Nucleus accumbens (tissue), 56 donors: ENCODE results near the gene SOX3.

Experiments used
- DNase-seq, 56 donors: peaks; one replicate each; lab custom pipeline; 2025; lab: John Stamatoyannopoulos, UW

SOX3 gene

DNA sequence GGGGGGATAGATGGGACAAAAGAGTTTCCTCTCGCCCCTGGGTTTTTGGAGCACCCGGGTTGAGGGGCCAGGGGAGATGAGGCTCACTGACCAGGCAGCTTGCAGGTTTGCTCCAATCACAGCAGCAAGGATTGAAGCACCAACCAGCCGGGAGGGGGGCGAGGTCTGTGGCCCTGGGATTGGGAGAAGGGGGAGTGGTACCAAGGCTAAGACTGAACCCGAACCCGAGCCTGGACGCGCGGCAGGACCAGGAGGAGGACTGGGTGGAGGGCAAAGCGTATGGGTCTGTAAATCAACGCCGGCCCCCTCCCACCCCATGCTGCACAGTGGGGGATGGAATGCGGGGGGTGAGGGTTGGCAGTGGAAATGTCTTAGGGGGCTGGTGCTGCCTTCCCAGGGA lies 3.5 kb downstream of the SOX3 start:
- no peak for DNase-seq

DNA sequence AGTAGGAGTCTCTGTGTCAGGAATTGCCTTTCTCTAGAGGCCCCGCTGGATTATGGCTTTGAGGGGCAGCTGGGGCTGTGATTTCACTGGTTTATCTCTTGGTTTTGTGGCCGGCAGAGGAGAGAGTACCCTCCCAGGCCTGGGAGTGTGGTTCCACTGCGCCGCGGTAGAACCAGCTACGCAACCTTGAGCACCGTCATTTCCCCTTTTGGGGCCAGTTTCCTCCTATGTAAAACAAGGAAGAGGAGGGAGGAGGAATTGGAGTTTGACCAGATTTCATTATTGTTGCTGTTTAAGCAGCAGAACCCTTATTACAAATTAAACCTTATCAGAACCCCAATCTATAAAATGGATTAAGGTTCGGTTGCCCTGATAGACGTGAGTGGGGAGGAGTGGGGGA lies 4.4 kb downstream of the SOX3 start:
- no peak for DNase-seq

DNA sequence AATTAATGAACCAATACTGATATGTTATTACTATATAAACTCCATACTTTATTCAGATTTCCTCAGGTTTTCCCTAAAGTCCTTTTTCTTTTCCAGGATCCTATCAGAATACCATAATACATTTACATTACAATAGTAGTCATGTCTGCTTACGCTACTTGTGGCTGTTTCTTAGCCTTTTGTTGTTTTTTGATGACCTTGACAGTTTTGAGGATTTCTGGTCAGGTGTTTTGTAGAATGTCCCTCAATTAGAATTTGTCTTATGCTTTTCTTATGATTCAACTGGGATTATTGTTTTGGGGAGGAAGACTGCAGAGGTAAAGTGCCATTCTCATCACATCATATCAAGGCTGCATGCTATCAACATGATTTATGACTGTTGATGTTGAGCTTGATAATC lies 9.1 kb downstream of the SOX3 start:
- no peak for DNase-seq

DNA sequence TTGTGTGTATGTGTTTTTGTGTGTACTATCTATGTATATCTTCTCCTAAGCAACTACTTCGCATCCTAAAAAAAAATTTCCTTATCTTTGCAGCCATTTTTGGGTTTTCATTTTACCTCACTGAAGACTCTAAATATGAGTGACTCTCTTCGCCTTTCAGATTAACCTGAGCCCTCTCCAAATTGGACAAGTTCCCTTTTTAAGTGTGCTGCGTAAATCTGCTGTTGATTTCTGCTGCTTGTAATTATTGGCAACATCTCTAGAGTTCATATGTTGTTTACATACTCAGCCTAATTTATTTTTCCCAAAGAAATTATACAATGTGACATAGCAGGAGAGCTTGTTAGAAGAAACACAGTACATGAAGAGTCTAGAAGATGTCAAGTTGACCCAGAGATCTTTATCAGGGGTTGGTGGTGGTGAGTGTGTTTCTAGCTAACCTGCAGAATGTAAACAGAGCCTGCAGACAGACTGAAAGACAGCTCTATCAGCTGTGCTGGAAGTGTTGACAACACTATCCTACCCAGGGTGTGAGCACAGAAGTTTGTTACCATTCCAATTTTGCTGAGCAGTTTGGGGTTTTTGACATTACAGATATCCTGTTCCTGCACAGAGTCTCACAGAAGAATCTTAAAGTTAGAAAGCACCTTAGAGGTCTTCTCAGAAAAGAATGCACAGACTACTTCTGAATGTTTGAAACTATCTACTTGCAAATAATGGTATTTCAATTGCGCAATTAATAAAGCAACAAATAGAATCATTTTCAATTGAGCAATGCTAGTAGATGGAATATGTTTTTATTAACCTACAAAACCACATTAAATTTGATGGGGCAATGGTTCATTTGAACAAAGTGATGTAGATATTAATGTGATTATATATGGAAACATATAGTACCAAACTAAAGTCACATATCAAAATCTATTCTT lies 12.5 kb downstream of the SOX3 start:
- no peak for DNase-seq

DNA sequence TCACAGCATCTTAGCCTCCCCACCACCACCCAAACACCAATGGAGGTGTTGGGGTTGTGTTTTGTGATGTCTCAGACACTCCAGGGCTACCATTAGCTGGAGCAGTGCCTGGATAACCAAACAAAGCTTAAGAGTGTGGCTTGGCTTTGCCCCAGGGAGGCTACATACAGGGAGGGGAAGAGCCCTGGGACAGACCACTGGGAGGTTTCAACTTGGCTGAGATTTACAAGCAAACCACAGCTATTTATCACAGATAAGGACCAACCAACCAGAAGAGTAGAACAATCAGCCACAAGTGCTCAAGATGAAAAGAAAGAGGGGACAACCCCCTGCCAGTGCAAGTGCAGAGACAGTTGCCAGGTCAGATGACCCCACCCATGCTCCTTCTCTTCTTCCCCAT lies 24.1 kb downstream of the SOX3 start:
- no peak for DNase-seq

DNA sequence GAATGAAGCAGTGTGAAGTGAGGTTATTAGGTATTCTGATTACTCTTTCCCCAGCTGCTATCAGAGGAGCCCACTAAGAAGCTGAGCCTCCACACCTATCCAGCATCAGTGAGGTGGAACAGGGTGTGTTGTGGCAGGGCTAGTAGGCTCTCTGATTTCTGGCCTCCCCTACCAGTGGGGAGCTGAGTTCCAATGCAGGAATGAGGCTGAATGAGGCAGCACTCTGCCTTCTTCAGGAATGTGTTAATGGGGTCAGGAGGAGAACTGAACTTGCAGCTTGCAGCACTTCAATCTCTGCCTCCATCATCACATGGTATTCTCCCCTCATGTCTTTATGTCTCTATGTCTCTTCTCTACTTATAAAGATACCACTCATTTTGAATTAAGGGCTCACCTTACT lies 26.9 kb downstream of the SOX3 start:
- no peak for DNase-seq

DNA sequence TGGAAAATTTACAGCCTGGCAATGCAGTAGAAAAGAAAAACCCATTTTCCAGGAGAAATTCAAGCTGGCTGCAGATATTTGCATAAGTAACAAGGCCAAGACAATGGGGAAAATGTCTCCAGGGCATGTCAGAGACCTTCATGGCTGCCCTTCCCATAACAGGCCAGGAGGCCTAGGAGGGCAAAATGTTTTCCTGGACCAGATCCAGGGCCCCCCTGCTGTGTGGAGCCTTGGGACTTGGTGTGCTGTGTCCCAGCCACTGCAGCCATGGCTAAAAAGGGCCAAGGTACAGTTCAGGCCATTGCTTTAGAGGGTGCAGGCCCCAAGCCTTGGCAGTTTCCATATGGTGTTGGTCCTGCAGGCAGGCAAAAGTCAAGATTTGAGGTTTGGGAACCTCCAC lies 29.8 kb downstream of the SOX3 start:
- DNase-seq: no peak

DNA sequence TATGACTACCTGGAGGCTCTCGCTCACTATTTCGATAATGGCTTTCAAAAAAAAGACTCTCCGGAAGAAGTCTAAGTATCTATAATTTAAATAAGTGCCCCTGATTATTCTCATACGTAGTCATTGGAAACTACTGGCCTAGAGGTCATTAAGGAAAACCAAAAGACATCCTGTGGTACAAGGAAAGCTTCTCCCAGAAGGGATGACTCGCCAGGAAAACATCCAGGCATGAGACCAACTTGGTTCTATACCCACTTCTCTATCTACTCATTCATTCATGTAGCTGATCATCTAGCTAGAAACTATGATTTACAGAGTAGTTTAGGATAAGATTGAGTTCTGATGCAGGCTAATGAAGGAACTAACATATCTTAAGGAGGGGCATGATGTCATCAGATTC lies 37.7 kb downstream of the SOX3 start:
- DNase-seq: no peak
